ENCODE results near the gene RPS6KB2.
"Not testable (repeated sequence)": the region's sequence is repeated elsewhere in the genome, so short reads cannot be mapped to it uniquely, and the experiment has no call there.

Gene RPS6KB2

GRCh38 chr11:67469508-67469811 is 41.2 kb downstream of the RPS6KB2 start:
- Histone ChIP-seq H3K79me2 (ENCODE audit: insufficient read depth, low read depth) (no peaks in the 10 kb centered on the region), H3K36me3 (ENCODE audit: insufficient read depth) (no peaks in the 10 kb centered on the region), H2AFZ (ENCODE audit: low read depth) (peak overlapping the region; percentile 99), H3K4me2 (peak overlapping the region; percentile 91), H3K27me3 (ENCODE audit: insufficient read depth, low read depth) (peaks cover 5% of the 10 kb centered on the region; the same call in 1 of the 2 replicates), H3K4me3 (IDR thresholded peaks at IDR 0.05; ENCODE audit: insufficient read depth, low read depth, low read length) (no peak overlapping the region), H3K27ac (no peak overlapping the region), H4K20me1 (ENCODE audit: insufficient read depth) (no peaks in the 10 kb centered on the region), H3K4me1 (ENCODE audit: low read depth, poor library complexity, severe bottlenecking) (peaks cover 15% of the 10 kb centered on the region), H3K9ac (peak overlapping the region; percentile 59; the same call in 1 of the 2 replicates)
- peak; percentile 48 for TF ChIP-seq CTCF (conservative IDR thresholded peaks at IDR 0.05; ENCODE audit: low read depth, low read length)

- Histone ChIP-seq H3K27ac (no peak overlapping the region), H2AFZ (ENCODE audit: low read depth) (no peak overlapping the region), H3K36me3 (ENCODE audit: insufficient read depth) (no peaks in the 10 kb centered on the region), H3K4me3 (IDR thresholded peaks at IDR 0.05; ENCODE audit: insufficient read depth, low read depth, low read length) (no peak overlapping the region), H3K4me1 (ENCODE audit: low read depth, poor library complexity, severe bottlenecking) (peaks cover 13% of the 10 kb centered on the region), H3K27me3 (ENCODE audit: insufficient read depth, low read depth) (peaks cover 8% of the 10 kb centered on the region; the same call in 1 of the 2 replicates), H3K9ac (no peak overlapping the region), H3K4me2 (no peak overlapping the region), H3K79me2 (ENCODE audit: insufficient read depth, low read depth) (no peaks in the 10 kb centered on the region), H4K20me1 (ENCODE audit: insufficient read depth) (no peaks in the 10 kb centered on the region)
- TF ChIP-seq CTCF (conservative IDR thresholded peaks at IDR 0.05; ENCODE audit: low read depth, low read length), result no peak
Observed at GRCh38 chr11:67470337-67471002, 42.2 kb downstream of the RPS6KB2 start.

- no peak overlapping the region for H3K4me3 ChIP-seq (IDR thresholded peaks at IDR 0.05; ENCODE audit: insufficient read depth, low read depth, low read length)
- H3K9ac ChIP-seq, result no peak overlapping the region
- no peaks in the 10 kb centered on the region for H4K20me1 ChIP-seq (ENCODE audit: insufficient read depth)
- no peaks in the 10 kb centered on the region for H3K79me2 ChIP-seq (ENCODE audit: insufficient read depth, low read depth)
- peaks cover 8% of the 10 kb centered on the region; the same call in 1 of the 2 replicates for H3K27me3 ChIP-seq (ENCODE audit: insufficient read depth, low read depth)
- TF ChIP-seq CTCF (conservative IDR thresholded peaks at IDR 0.05; ENCODE audit: low read depth, low read length), result no peak
- H2AFZ ChIP-seq (ENCODE audit: low read depth), result no peak overlapping the region
- no peaks in the 10 kb centered on the region for H3K36me3 ChIP-seq (ENCODE audit: insufficient read depth)
- peaks cover 7% of the 10 kb centered on the region for H3K4me1 ChIP-seq (ENCODE audit: low read depth, poor library complexity, severe bottlenecking)
- no peak overlapping the region for H3K27ac ChIP-seq
- no peak overlapping the region for H3K4me2 ChIP-seq
Observed at GRCh38 chr11:67472882-67473281, 44.6 kb downstream of the RPS6KB2 start.

- H3K27me3 ChIP-seq (ENCODE audit: insufficient read depth, low read depth), result peaks cover 28% of the 10 kb centered on the region; the same call in 1 of the 2 replicates
- H3K9ac ChIP-seq; H3K4me2 ChIP-seq; H2AFZ ChIP-seq (ENCODE audit: low read depth); H4K20me1 ChIP-seq (ENCODE audit: insufficient read depth); H3K4me1 ChIP-seq (ENCODE audit: low read depth, poor library complexity, severe bottlenecking); H3K27ac ChIP-seq; H3K36me3 ChIP-seq (ENCODE audit: insufficient read depth); H3K4me3 ChIP-seq (IDR thresholded peaks at IDR 0.05; ENCODE audit: insufficient read depth, low read depth, low read length); H3K79me2 ChIP-seq (ENCODE audit: insufficient read depth, low read depth): not testable (repeated sequence)
Observed at GRCh38 chr11:67476692-67477091, 48.4 kb downstream of the RPS6KB2 start.

GRCh38 chr11:67477344-67478050 is 49.2 kb downstream of the RPS6KB2 start:
- not testable (repeated sequence) for H3K79me2 ChIP-seq (ENCODE audit: insufficient read depth, low read depth); H3K4me2 ChIP-seq; H2AFZ ChIP-seq (ENCODE audit: low read depth); H3K36me3 ChIP-seq (ENCODE audit: insufficient read depth); H3K9ac ChIP-seq; H3K4me3 ChIP-seq (IDR thresholded peaks at IDR 0.05; ENCODE audit: insufficient read depth, low read depth, low read length); H3K27ac ChIP-seq; H4K20me1 ChIP-seq (ENCODE audit: insufficient read depth); H3K4me1 ChIP-seq (ENCODE audit: low read depth, poor library complexity, severe bottlenecking)
- H3K27me3 ChIP-seq (ENCODE audit: insufficient read depth, low read depth), result peaks cover 28% of the 10 kb centered on the region; the same call in 1 of the 2 replicates
